Endodermal cell (in vitro differentiated cells): ENCODE results near the gene KRTAP10-5. TPM values are rescaled to one million over a fixed set of nuclear protein-coding genes. Genes with fewer than 3 reads are reported as not detected.

Experiments used
- DNase-seq: peaks from one replicate; pipeline ENCODE4 v3.0.0-alpha.2; 2017
- H3K27ac ChIP-seq: 2 replicates; pipeline ENCODE4 v1.5.1; 2013; ENCODE audit warnings: mild to moderate bottlenecking, low read depth, low read length, moderate library complexity
- H3K27me3 ChIP-seq: 2 replicates; pipeline ENCODE4 v1.6.1; 2013; ENCODE audit warnings: mild to moderate bottlenecking, low read length, moderate library complexity; ENCODE audit not compliant: insufficient read depth, control insufficient read depth, poor library complexity, severe bottlenecking
- H3K36me3 ChIP-seq: 2 replicates; pipeline ENCODE4 v1.7.0; 2013; ENCODE audit warnings: mild to moderate bottlenecking, low read length, moderate library complexity; ENCODE audit not compliant: control insufficient read depth, insufficient read depth
- H3K4me1 ChIP-seq: one replicate; pipeline ENCODE4 v1.7.0; 2013; ENCODE audit warnings: low read length; ENCODE audit not compliant: control insufficient read depth, insufficient read depth
- H3K4me3 ChIP-seq: 2 replicates; pipeline ENCODE4 v1.5.1; 2013; ENCODE audit warnings: mild to moderate bottlenecking, low read length, moderate library complexity
- H3K9ac ChIP-seq: 2 replicates; pipeline ENCODE4 v1.6.1; 2013; ENCODE audit warnings: mild to moderate bottlenecking, low read length, moderate library complexity; ENCODE audit not compliant: poor library complexity, severe bottlenecking; ENCODE audit errors: extremely low read depth
- H3K9me3 ChIP-seq: 2 replicates; pipeline ENCODE4 v1.6.1; 2013; ENCODE audit warnings: mild to moderate bottlenecking, low read length, moderate library complexity; ENCODE audit not compliant: control insufficient read depth
- H3K27ac Mint-ChIP-seq: 2 replicates; pipeline ENCODE4 v1.8.0; 2020; ENCODE audit warnings: mixed read lengths
- H3K27me3 Mint-ChIP-seq: 2 replicates; pipeline ENCODE4 v1.8.0; 2021; ENCODE audit warnings: mild to moderate bottlenecking, mixed read lengths; ENCODE audit not compliant: insufficient read depth
- H3K36me3 Mint-ChIP-seq: 2 replicates; pipeline ENCODE4 v1.8.0; 2020; ENCODE audit warnings: low read depth, mixed read lengths
- H3K4me1 Mint-ChIP-seq: 2 replicates; pipeline ENCODE4 v1.8.0; 2020; ENCODE audit warnings: mixed read lengths
- H3K4me3 Mint-ChIP-seq: 2 replicates; pipeline ENCODE4 v1.8.0; 2020; ENCODE audit warnings: mild to moderate bottlenecking, moderate library complexity, mixed read lengths
- H3K9me3 Mint-ChIP-seq: 2 replicates; pipeline ENCODE4 v1.8.0; 2020; ENCODE audit warnings: mild to moderate bottlenecking, mixed read lengths
- WGBS, 2 experiments: methylation state at CpG; one replicate each; pipeline versions ENCODE4 v1.1.5 to v1.1.7; 2013; ENCODE audit warnings: missing lambda C conversion rate in 2 of 2, mixed read lengths in 1 of 2; ENCODE audit not compliant: insufficient coverage in 1 of 2, insufficient read length in 1 of 2; 5-methylcytosine and 5-hydroxymethylcytosine counted together
- total RNA-seq, 2 donors: library from RNA; stranded (reverse); fragmentation: NEBNext Ultra II Directional in 1 of 2; extraction: Animal tissue kit (Norgen Biotek cat#: 25700) in 1 of 2; gene quantifications; 2 replicates in 1 of 2; 3 replicates in 1 of 2; pipeline ENCODE4 v1.2.1, GENCODE V29; 2021
- TF ChIP-seq, protein P1 (sequence below): fragments of 200-600 bp; sonication (generic); conservative IDR thresholded peaks from 2 replicates; pipeline ENCODE4 v1.5.0; 2021; ENCODE audit warnings: antibody characterized with exemption, mild to moderate bottlenecking

The KRTAP10-5 gene
- total RNA-seq, 2 donors from 2014 or later = not detected

DNA sequence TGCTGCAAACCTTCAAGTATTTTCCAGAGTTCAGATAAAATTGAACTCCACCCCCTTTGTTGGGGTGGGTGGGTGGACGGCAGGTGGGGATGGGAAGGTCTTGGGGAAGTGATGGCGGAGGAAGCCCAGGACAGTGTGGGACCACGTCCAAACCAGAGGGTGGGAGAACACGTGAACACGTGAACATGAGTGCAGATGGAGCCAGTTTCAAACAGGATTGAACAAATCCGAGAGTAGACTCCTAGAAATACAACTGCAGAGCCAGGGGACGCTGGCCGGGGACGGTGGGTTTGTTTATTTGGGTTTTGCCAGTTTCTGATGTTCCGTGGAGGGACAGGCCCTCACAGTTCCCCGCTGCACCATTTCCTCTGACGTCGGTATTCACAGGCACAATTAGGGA lies 32.0 kb downstream of the KRTAP10-5 start:
- Histone ChIP-seq H3K27me3 (no peaks in the 10 kb centered on the region), H3K9ac (no peak overlapping the region), H3K36me3 (no peaks in the 10 kb centered on the region), H3K4me1 (no peaks in the 10 kb centered on the region), H3K4me3 (no peak overlapping the region), H3K9me3 (no peaks in the 10 kb centered on the region), H3K27ac (peak overlapping the region; percentile 83)
- peaks cover 1% of the 10 kb centered on the region for H3K27me3 Mint-ChIP-seq
- no peak overlapping the region for H3K27ac Mint-ChIP-seq
- peaks cover 14% of the 10 kb centered on the region for H3K9me3 Mint-ChIP-seq
- peaks cover 14% of the 10 kb centered on the region for H3K4me1 Mint-ChIP-seq
- H3K36me3 Mint-ChIP-seq = no peaks in the 10 kb centered on the region
- TF ChIP-seq, protein P1, sequence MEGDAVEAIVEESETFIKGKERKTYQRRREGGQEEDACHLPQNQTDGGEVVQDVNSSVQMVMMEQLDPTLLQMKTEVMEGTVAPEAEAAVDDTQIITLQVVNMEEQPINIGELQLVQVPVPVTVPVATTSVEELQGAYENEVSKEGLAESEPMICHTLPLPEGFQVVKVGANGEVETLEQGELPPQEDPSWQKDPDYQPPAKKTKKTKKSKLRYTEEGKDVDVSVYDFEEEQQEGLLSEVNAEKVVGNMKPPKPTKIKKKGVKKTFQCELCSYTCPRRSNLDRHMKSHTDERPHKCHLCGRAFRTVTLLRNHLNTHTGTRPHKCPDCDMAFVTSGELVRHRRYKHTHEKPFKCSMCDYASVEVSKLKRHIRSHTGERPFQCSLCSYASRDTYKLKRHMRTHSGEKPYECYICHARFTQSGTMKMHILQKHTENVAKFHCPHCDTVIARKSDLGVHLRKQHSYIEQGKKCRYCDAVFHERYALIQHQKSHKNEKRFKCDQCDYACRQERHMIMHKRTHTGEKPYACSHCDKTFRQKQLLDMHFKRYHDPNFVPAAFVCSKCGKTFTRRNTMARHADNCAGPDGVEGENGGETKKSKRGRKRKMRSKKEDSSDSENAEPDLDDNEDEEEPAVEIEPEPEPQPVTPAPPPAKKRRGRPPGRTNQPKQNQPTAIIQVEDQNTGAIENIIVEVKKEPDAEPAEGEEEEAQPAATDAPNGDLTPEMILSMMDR = no peak
- WGBS, 2 experiments = 92 to 95% methylated on average over 13 of the region's 13 CpGs
- H3K4me3 Mint-ChIP-seq = no peak overlapping the region
- no peak for DNase-seq

DNA sequence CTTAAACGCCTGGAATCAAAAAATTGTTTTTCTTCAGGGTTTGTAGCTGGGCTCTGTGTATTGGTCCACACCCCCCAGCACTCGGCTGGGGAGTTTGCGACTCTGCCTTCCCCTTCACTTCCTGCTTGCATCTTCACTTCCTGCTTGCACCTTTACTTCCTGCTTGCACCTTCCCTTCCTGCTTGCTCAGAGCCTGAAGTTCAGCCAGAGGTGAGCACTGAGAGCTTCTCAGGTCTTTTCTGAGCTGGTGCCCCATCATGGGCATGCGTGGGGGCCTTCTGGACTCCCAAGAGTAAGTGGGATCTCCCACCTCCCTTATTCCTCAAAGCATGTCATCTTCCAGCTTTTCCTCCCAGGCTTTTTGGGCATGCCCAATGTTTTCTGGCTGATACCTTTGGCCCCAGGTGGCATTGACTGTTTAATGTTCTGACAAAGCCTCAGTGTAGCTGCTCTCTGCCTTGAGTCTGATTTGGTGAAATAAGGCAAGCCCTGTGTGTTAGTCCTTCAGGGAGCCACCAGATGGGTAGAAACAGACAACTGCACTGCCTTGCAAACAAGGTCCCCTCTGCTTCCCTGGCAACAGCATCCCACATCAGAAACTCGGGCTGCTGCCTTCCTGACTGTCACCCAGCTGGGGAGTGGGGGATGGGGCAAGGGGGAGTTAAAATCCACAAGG lies 32.6 kb downstream of the KRTAP10-5 start:
- Histone ChIP-seq H3K4me3 (no peak overlapping the region), H3K4me1 (no peaks in the 10 kb centered on the region), H3K9me3 (no peaks in the 10 kb centered on the region), H3K27me3 (no peaks in the 10 kb centered on the region), H3K36me3 (no peaks in the 10 kb centered on the region), H3K27ac (no peak overlapping the region), H3K9ac (no peak overlapping the region)
- TF ChIP-seq, protein P1 = no peak
- WGBS, 2 experiments = 88 to 90% methylated on average over 4 to 5 of the region's 5 CpGs
- DNase-seq = no peak
- H3K4me3 Mint-ChIP-seq = no peak overlapping the region
- no peaks in the 10 kb centered on the region for H3K36me3 Mint-ChIP-seq
- peaks cover 14% of the 10 kb centered on the region for H3K9me3 Mint-ChIP-seq
- H3K27me3 Mint-ChIP-seq = peaks cover 1% of the 10 kb centered on the region
- no peak overlapping the region for H3K27ac Mint-ChIP-seq
- H3K4me1 Mint-ChIP-seq = peaks cover 14% of the 10 kb centered on the region

DNA sequence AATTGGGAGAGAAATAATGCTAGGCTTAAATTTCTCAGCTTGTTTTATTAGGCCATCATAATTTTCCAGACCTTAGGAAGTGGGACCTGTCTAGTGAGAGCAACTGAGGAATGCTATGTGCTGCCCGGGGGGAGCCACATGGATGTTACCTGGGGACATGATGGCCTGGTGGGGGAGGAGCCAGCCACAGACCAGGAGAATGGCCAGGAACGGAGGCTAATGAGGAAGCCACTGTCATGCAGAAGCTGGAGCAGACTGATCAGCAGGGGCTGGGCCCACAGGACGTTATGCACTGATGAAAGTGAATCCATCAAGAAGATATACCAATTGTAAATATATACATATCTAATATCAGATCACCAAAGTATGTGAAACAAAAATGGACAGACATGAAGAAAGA lies 35.8 kb downstream of the KRTAP10-5 start:
- no peak overlapping the region for H3K27ac Mint-ChIP-seq
- peaks cover 1% of the 10 kb centered on the region for H3K27me3 Mint-ChIP-seq
- H3K9me3 Mint-ChIP-seq = peaks cover 14% of the 10 kb centered on the region
- H3K4me3 Mint-ChIP-seq = no peak overlapping the region
- no peaks in the 10 kb centered on the region for H3K4me1 ChIP-seq
- no peak for DNase-seq
- WGBS, 2 experiments = 62 to 91% methylated on average over 2 to 3 of the region's 3 CpGs
- H3K27ac ChIP-seq = no peak overlapping the region
- no peaks in the 10 kb centered on the region for H3K9me3 ChIP-seq
- TF ChIP-seq, protein P1 = no peak
- H3K36me3 Mint-ChIP-seq = no peaks in the 10 kb centered on the region
- no peak overlapping the region for H3K9ac ChIP-seq
- no peak overlapping the region for H3K4me3 ChIP-seq
- peaks cover 13% of the 10 kb centered on the region for H3K4me1 Mint-ChIP-seq
- no peaks in the 10 kb centered on the region for H3K36me3 ChIP-seq
- no peaks in the 10 kb centered on the region for H3K27me3 ChIP-seq
